Testis (tissue), 2 donors: ENCODE measurements around the gene VAV1.

ENCODE experiments used
- POLR2A ChIP-seq: fragments of 450-650 bp; IDR thresholded peaks from one replicate; pipeline ENCODE4 v1.6.1; 2017; ENCODE audit warnings: antibody characterized with exemption, mild to moderate bottlenecking, moderate library complexity
- TF ChIP-seq, protein P1 (sequence below), 3 experiments: fragments of 450-650 bp in 2 of 3; fragments of 200-600 bp in 1 of 3; sonication (generic) in 1 of 3; IDR thresholded peaks; one replicate each; pipeline ENCODE4 v1.5.1; 2016 to 2019; ENCODE audit warnings: antibody characterized with exemption in 3 of 3, mild to moderate bottlenecking in 2 of 3, moderate library complexity in 1 of 3

GRCh38 chr19:6817179-6817578 is 44.7 kb downstream of the VAV1 start:
- TF ChIP-seq, protein P1, sequence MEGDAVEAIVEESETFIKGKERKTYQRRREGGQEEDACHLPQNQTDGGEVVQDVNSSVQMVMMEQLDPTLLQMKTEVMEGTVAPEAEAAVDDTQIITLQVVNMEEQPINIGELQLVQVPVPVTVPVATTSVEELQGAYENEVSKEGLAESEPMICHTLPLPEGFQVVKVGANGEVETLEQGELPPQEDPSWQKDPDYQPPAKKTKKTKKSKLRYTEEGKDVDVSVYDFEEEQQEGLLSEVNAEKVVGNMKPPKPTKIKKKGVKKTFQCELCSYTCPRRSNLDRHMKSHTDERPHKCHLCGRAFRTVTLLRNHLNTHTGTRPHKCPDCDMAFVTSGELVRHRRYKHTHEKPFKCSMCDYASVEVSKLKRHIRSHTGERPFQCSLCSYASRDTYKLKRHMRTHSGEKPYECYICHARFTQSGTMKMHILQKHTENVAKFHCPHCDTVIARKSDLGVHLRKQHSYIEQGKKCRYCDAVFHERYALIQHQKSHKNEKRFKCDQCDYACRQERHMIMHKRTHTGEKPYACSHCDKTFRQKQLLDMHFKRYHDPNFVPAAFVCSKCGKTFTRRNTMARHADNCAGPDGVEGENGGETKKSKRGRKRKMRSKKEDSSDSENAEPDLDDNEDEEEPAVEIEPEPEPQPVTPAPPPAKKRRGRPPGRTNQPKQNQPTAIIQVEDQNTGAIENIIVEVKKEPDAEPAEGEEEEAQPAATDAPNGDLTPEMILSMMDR (IDR thresholded peaks at IDR 0.05) = no peak
- no peak for TF ChIP-seq POLR2A
